GM20431 (cell line): ENCODE measurements around the gene INO80D.

Source experiments
- in situ Hi-C: fragments of 300-500 bp; cut with MseI, MboI; formaldehyde crosslinking; loops from one replicate; pipeline ENCODE4 v1.15.0; 2020; ENCODE audit warnings: low sequenced_read_pairs; ENCODE audit not compliant: unreplicated experiment

INO80D gene

DNA sequence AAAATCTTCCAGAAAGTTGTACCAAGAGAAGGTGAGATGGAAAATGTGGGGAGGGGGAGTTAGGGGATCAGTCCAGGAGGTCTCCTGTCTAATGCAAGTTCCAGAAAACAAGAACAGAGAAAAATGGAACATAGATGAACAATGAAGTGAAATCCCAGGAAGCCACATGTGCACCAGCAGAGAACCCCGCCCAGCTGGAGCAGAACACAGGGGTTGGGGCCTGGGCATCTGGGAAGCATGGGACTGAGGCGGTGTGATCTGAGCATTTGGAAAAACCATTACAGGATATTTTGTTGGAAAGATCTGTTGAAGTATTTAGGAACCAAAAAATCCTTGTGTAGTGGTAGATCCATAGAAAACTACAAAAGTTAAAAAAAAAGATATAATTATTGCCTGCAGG lies 133.7 kb downstream of the INO80D start:
- in situ Hi-C loops = no loop called here

DNA sequence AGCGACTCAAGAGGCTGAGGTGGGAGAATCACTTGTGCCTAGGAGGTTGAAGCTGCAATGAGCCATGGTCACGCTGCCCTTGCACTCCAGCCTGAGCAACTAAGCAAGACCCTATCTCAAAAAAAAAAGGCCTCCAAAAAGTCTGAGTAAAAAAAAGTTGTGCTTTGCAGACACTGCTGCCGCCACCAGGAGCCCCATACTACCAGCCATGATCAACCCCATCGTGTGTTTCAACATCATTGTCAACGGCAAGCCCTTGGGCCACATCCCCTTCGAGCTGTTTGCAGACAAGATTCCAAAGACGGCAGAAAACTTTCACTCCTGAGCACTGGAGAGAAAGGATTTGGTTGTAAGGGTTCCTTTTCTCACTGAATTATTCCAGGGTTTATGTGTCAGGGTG lies 137.1 kb downstream of the INO80D start:
- in situ Hi-C loops = no loop called here

DNA sequence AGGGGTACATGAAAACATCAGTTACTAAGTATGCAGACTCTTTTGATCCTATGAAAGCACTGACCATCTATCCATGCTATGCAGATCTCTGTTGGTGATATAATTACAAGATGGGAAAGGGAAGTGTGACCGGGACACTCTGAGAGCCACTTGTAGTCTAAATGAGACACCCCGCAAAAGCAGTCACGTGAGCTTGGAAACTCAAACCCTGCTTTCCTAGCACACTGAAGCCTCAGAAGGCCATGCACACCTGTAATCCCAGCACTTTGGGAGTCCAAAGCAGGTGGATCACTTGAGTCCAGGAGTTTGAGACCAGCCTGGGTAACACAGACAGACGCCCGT lies 137.5 kb downstream of the INO80D start:
- in situ Hi-C loops = no loop called here

DNA sequence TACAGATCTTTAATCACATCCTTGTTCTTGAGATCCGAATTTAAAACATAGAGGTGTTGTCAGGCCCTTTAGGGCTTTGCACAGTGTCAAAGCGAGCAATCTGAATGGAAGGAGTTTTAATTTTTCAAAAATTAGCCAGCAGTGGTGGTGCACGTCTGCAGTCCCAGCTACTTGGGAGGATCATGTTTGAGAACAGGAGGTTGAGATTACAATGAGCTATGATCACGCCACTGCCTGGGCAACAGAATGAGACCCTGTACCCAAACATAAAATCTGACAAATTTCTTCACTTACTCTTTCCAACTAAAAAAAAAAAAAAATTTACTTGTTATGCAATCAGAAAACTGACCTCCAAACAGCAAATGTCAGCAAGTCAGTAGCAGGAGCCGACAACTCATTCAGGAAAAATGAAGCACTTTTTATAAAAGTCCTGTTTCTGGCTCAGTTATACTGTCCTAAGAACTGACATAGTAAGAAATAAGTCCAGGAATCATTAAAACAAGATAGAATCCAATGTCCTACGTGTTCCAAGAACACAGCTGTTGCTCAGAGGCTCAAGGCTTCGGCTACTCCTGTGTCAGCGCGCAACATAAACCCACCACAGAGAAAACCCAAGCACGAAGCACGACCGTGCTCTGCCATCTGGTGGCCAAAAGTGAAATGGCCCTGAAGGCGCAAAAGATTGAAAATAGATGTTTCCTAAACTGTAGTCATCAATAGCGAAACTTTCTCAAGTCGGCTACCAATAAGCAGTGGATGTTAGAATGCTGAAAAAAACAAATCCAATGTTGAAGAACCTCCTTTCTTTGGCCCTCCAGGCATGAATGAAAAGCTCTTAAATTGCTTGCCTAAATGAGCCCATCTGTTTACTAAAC lies 138.1 kb downstream of the INO80D start:
- in situ Hi-C loops = no loop called here

DNA sequence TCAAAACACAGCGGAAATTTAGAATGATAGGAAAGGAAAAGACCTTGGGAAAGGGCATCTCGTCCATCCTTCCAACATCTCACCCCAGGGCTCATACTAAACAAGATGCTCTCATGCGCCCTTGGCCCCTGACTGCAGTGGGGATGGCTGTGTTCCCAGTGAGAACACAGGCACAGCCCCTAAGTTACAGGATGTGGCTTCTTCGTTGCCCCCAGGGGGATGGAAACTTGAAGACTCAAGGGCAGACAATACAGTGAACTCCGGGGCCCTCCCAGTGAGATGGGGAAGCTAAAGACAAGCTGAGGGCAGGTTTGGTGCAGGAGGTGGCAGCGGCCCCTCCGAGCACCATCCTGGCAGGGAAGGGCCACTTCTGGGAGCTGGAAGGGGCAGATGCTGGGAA lies 139.7 kb downstream of the INO80D start:
- in situ Hi-C loops = no loop called here
